Measurements from ENCODE around the gene ALDH16A1. TPM values are rescaled to one million over a fixed set of nuclear protein-coding genes. Genes with fewer than 3 reads are reported as not detected.

Gene ALDH16A1
- total and polyA plus RNA-seq, 2 of the 8 experiments (the other 6 are each of a cell fraction or from before 2014, with no cell fraction given): 30.5 to 34.3 TPM

GRCh38 chr19:49492573-49493405, 39.8 kb downstream of the ALDH16A1 start (continued):
- TF ChIP-seq HDAC6 (IDR thresholded peaks at IDR 0.05; ENCODE audit: low read depth, low read length): no peak
- no peak for TF ChIP-seq POU5F1 (IDR thresholded peaks at IDR 0.05; ENCODE audit: low read depth, low read length)
- peak; percentile 71 for TF ChIP-seq CHD7 (IDR thresholded peaks at IDR 0.05; ENCODE audit: insufficient replicate concordance, low read length)
- TF ChIP-seq E2F6 (IDR thresholded peaks at IDR 0.05): 0 out of 2 replicates have a peak, but pooled peaks have one; percentile 13
- TF ChIP-seq SIRT6 (IDR thresholded peaks at IDR 0.05; ENCODE audit: low read length): peak; percentile 53
- TF ChIP-seq POLR2AphosphoS5 (IDR thresholded peaks at IDR 0.05; ENCODE audit: low read depth, low read length): peak; percentile 99
- no peak for TF ChIP-seq EP300 (IDR thresholded peaks at IDR 0.05; ENCODE audit: borderline replicate concordance in 1 of 2, low read depth in 2 of 2, low read length in 2 of 2)
- no peak for TF ChIP-seq BRCA1 (IDR thresholded peaks at IDR 0.05; ENCODE audit: low read depth, low read length)
- TF ChIP-seq GTF2F1 (IDR thresholded peaks at IDR 0.05; ENCODE audit: borderline replicate concordance, low read depth, low read length): no peak

All from H1 (cell line).